Activated CD4-positive, alpha-beta T cell treated with anti-CD3 and anti-CD28 coated beads, Interleukin-2, amount 10 ng/mL, durations not matched to agents 7 days and 5 days (primary cell): ENCODE measurements around the gene DLEC1. TPM values are rescaled to one million over a fixed set of nuclear protein-coding genes. Genes with fewer than 3 reads are reported as not detected.
A peak's percentile ranks its signal among the peaks of the same experiment; 100 is the strongest.
"Not testable (repeated sequence)": the region's sequence is repeated elsewhere in the genome, so short reads cannot be mapped to it uniquely, and the experiment has no call there.

Source experiments
- CTCF ChIA-PET: fragments of 350-600 bp; sonication (Branson Sonifier 250); formaldehyde crosslinking; loops from one replicate; lab custom pipeline; 2021; ENCODE audit warnings: antibody characterized with exemption; lab: Charles Lee
- POLR2A ChIA-PET: fragments of 350-600 bp; sonication (Branson Sonifier 250); formaldehyde crosslinking; loops from one replicate; lab custom pipeline; 2021; ENCODE audit warnings: antibody characterized with exemption; lab: Charles Lee
- DNase-seq: peaks from one replicate; pipeline ENCODE4 v3.0.0-alpha.2; 2020
- H3K27ac Mint-ChIP-seq: one replicate; pipeline ENCODE4 v1.8.0; 2021; ENCODE audit warnings: mild to moderate bottlenecking, moderate library complexity, mixed read lengths
- H3K27me3 Mint-ChIP-seq: one replicate; pipeline ENCODE4 v1.8.0; 2021; ENCODE audit warnings: mixed read lengths
- H3K36me3 Mint-ChIP-seq: one replicate; pipeline ENCODE4 v1.8.0; 2021; ENCODE audit warnings: low read depth, mixed read lengths
- H3K4me1 Mint-ChIP-seq: one replicate; pipeline ENCODE4 v1.8.0; 2021; ENCODE audit warnings: mixed read lengths
- H3K4me3 Mint-ChIP-seq: one replicate; pipeline ENCODE4 v1.8.0; 2021; ENCODE audit warnings: mild to moderate bottlenecking, moderate library complexity, mixed read lengths
- H3K9me3 Mint-ChIP-seq: one replicate; pipeline ENCODE4 v1.8.0; 2021; ENCODE audit warnings: mixed read lengths
- total RNA-seq, 2 experiments: library from RNA; stranded (reverse); gene quantifications; one replicate each; pipeline ENCODE4 v1.2.3, GENCODE V29; 2021

The DLEC1 gene
- total RNA-seq, 2 experiments from 2014 or later: 1.4 to 2.3 TPM

DNA sequence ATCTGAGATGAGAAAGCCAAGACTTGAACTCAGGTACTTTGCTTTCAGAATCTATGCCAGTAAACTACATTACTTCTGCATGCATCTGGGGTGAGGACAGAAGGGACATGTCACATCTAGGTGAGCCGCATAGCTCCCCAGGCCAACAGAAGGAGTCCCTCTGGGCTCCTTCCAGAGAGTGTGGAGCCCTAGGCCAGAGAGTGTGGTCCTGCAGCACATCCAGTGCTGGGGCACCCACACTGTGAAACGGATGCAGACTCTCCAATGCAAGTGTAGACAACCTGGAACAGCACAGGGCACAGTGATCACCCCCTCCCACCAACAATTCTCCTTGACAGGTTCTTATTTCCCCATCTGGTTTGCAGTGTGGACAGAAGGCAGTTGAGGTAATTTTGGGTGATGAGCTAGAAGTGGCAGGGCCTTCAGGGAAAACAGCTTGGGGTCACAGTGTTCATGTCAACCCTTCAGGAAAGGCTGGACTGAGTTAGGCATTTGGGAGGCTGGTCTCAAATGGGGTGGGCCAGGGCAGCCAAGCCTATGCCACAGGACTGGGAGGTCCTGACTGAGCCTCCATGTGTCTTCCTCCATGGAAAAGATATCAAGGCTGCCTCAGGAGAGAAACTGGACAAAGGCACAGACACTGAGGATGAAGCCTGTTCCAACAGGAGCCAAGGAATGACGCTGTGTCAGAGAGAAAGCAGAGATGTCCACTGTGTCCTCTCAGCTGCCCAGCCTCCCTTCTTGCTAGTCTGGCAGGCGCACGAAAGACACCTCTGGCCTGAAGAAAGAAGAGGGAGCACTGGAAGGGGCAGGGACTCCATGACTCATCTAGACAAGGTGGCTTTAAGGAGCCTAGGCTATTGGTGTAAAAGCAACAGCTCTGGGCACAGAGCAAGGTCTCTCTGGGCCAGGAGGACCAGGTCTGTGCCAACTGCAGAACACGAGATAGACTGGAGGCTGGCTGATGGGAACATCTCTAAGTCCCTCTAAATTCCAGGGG lies 11.2 kb upstream of the DLEC1 start:
- POLR2A ChIA-PET: no interaction called here
- H3K4me3 Mint-ChIP-seq: peak overlapping the region; percentile 44

DNA sequence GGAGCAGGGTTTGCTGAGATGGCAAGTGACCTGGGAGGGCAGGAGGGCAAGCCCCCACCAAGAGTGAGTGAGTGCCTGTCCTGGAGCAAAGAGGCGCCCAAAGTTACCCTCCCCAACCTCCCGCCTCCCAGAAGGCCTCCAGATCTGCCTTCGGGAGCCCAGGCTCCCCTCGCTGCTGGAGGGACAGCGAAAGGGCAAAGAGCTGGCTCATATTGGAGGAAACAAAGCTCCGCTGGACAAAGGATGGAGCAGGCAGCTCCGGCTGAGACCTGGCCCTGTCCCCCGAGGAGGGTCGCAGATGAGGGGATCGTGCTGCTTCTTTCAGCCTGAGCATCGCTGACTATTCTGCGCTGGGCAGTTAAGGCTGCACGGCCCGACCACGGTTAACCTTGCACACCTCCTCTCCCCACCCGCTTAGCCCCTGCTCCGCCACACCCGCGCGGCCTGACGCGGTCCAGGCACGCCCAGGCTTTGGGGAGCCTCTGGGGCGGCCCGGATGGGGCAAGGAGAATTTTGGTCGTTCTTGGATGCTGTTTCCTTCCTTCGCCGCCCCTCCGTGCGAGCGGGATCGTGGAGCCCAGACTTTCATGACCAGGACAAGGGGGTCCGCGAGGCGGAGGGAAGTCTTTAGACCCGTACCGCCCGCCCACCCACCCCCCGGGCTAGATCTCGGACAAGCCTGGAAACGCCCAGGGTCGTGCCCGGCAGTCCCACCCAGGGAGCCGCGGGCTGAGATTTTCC lies 10.2 kb upstream of the DLEC1 start:
- Mint-ChIP-seq H3K9me3 (no peaks in the 10 kb centered on the region), H3K27ac (peak overlapping the region; percentile 58), H3K4me1 (peaks cover 35% of the 10 kb centered on the region), H3K4me3 (peak overlapping the region; percentile 44), H3K36me3 (peaks cover 5% of the 10 kb centered on the region), H3K27me3 (peaks cover 27% of the 10 kb centered on the region)
- POLR2A ChIA-PET: interaction anchor here (0.7 kb wide), 1 partner anchor 39 kb away, joined by 3 read pairs; no protein-coding TSS in a partner anchor
- CTCF ChIA-PET: interaction anchor here (0.5 kb wide), 1 partner anchor 20 kb away, joined by 3 read pairs; no protein-coding TSS in a partner anchor
- no peak for DNase-seq

More for the DNA sequence above, 11.2 kb upstream of the DLEC1 start:
- no peaks in the 10 kb centered on the region for H3K9me3 Mint-ChIP-seq
- DNase-seq: no peak
- peaks cover 42% of the 10 kb centered on the region for H3K4me1 Mint-ChIP-seq
- H3K27me3 Mint-ChIP-seq: peaks cover 27% of the 10 kb centered on the region
- peak overlapping the region; percentile 58 for H3K27ac Mint-ChIP-seq
- CTCF ChIA-PET: interaction anchor here (0.5 to 0.7 kb wide), 2 partner anchors 21 kb away, joined by 3 read pairs; no protein-coding TSS in a partner anchor
- H3K36me3 Mint-ChIP-seq: peaks cover 5% of the 10 kb centered on the region

DNA sequence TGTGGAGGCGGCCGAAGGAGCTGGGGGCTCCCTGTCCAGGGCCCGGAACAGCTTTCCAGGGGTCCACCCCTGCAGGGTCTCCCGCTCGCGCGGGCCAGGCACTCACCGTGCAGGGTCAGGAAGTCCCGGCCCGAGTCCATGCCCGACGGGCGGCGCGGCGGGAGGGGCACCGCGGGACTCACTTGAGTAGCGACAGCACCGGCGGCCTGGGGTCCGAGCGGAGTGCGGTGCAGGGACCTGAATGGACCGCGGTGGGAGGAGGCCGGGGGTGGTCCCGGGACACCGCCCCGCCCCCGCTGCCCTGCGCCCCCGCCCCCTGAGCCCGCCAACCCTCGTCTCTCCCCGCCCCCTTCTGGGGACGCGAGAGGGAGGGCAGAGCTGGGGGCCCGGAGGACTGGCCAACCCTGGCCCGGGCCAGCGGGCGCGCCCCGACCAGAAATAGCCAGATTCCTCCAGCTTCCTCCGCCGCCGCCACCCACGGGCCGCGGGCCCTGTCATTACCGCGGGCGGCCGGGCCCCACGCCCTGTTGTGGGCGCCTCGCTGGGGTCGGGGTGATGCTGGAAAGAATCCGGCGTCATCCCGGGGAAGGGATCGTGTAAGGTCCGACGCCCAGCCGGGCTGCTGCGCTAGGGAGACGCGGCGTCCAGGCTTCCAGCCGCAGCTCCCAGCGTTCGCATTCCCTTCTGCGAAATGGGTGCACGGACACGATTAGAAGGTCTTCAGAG lies 9.4 kb upstream of the DLEC1 start, which contains the start of gene PLCD1:
Gene PLCD1 (minus strand): TSS at position 243 of the 726 bp plus-strand sequence. CDS start 103 bp downstream, at position 140.
- Mint-ChIP-seq H3K27me3 (peaks cover 27% of the 10 kb centered on the region), H3K9me3 (no peaks in the 10 kb centered on the region), H3K4me1 (peaks cover 33% of the 10 kb centered on the region), H3K36me3 (peaks cover 5% of the 10 kb centered on the region), H3K27ac (peak within 1 kb of the TSS; percentile 58), H3K4me3 (peak within 1 kb of the TSS; percentile 44)
- CTCF ChIA-PET: interaction anchor here (1.2 to 2.5 kb wide), 3 partner anchors 10 to 11 kb away, joined by 3 to 7 read pairs (median 6); partner anchors contain the start of gene DLEC1
- peak; percentile 34 for DNase-seq
- POLR2A ChIA-PET: no interaction called here

DNA sequence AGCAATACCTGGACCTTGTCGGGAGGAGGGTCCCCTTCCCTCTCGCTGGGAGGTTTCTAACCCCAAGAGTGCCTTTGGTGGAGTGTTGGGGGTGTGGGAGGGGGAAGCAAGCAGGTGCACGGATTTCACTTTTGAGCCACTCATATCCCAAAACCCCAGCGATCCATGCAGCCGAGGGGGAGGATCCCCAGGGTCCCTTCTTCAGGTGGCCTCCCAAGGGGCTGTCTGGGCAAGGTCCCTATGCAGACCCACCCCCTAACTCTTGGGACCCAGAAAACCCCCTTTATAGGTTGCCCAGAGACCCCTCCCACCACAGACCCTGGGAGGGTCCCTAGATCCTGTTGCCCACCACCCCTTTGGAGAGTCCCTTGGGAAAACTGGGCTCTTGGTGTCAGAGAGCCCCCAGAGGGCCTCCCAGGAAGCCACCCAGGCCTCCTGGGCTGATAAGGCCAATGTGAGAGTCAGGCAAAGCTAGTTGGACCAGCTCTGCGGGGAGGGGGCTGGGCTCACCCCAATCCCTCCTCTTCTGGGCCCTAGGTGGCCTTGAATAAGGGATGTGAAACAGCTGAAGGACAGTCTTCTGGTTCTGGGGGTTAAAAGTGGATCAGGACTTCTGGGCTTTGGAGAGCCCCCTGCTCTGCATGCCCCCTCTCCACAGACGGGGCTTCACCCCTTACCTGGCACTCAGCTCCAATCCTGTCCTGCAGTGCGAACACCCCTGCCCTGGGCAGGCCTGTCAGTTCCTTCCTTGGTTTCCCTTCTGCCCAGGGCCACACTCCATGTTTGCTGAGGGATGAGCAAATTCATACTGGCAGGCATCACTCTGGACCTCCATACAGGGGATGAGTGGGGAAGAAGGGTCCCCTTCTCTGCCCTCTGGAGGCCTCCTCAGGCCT lies 8.6 kb upstream of the DLEC1 start:
- no peak overlapping the region for H3K27ac Mint-ChIP-seq
- ChIA-PET CTCF (interaction anchor here (0.8 to 2.5 kb wide), 4 partner anchors 9 to 20 kb away, joined by 3 to 7 read pairs (median 4); partner anchors contain the start of gene DLEC1), POLR2A (no interaction called here)
- DNase-seq: no peak
- peak overlapping the region; percentile 7 for H3K4me3 Mint-ChIP-seq
- H3K27me3 Mint-ChIP-seq: peaks cover 27% of the 10 kb centered on the region
- peaks cover 5% of the 10 kb centered on the region for H3K36me3 Mint-ChIP-seq
- peaks cover 29% of the 10 kb centered on the region for H3K4me1 Mint-ChIP-seq
- no peaks in the 10 kb centered on the region for H3K9me3 Mint-ChIP-seq

DNA sequence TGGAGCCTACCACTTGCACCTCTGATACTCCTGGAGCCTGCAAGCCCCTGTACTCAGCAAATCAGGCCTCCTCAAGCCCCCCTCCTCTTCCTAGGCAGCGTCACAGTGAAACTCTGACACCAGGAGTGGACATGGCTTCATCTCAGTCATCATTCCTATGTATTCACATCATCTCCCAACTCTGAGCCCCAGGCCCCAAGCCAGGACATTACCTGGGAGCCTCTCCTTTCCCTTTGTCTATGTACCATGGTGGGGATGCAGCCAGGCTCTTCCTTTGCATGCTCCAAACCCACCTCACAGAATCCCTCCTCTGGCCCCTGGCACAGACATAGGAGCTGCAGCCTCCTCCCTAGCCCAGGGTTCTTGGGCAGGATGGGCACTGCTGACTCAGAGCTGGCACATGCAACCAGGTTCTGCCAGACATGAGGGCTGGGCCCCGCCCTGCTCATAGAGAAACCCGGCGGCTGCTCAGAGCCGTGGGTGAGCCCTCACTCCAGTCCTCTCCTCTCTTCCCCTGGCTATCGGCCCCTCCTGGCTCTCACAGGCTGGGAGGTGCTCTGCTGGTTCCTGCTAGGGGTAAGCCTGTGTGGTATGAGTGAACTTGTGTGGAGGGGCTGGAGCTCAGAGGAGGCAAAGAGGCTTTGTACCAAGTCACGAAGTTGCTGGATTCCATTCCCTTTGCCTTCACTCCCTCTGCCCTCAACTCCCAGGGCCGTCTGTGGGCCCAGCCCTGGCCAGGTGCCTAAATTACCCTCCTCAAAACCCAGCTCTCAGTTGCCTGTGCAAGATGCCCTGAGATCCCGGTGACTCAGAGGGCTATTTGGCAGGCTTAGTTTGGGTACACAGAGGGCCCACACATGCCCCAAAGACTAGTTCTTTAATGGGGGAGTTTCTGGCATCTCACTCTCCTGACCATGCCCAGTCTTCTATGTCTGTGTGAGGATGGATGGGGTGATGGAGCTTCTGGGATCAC lies 7.7 kb upstream of the DLEC1 start:
- Mint-ChIP-seq H3K4me3 (no peak overlapping the region), H3K27me3 (peaks cover 27% of the 10 kb centered on the region), H3K36me3 (peaks cover 2% of the 10 kb centered on the region), H3K4me1 (peaks cover 24% of the 10 kb centered on the region), H3K9me3 (no peaks in the 10 kb centered on the region), H3K27ac (peak overlapping the region; percentile 75)
- ChIA-PET POLR2A (no interaction called here), CTCF (interaction anchor here (0.8 to 2.5 kb wide), 7 partner anchors 8 to 75 kb away, joined by 3 to 7 read pairs (median 4); partner anchors contain the start of gene DLEC1)
- no peak for DNase-seq

DNA sequence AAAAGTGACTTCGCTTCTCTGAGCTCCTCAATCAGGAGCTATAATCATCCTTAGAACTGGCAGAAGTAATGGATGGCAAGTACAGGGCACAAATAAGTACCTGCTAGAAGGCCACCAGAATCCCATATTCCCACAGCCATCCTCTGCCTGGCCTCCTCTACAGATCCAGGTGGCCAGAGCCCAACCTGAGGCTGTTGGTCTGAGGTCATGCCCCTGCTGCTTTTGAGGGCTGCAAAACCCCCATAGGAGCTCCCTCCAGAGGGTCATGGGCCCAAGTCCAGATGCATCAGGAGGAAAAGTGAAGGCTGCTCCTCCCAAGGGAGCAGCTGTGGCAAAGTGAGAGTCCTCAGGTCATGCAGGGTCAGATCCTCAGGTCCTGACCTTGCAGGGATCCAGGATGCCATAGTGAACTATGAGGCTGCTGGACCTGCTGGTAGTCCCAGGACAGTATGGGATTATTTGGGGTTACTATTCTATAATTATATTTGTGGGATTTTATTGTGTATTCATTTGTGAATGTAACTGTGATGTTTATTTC lies 6.6 kb upstream of the DLEC1 start:
- DNase-seq: no peak
- ChIA-PET CTCF (interaction anchor here (0.8 to 2.5 kb wide), 5 partner anchors 9 to 74 kb away, joined by 3 to 7 read pairs (median 4); no protein-coding TSS in a partner anchor), POLR2A (no interaction called here)
- Mint-ChIP-seq H3K9me3 (no peaks in the 10 kb centered on the region), H3K36me3 (peaks cover 2% of the 10 kb centered on the region), H3K27me3 (peaks cover 25% of the 10 kb centered on the region), H3K4me3 (no peak overlapping the region), H3K27ac (no peak overlapping the region), H3K4me1 (peaks cover 31% of the 10 kb centered on the region)

DNA sequence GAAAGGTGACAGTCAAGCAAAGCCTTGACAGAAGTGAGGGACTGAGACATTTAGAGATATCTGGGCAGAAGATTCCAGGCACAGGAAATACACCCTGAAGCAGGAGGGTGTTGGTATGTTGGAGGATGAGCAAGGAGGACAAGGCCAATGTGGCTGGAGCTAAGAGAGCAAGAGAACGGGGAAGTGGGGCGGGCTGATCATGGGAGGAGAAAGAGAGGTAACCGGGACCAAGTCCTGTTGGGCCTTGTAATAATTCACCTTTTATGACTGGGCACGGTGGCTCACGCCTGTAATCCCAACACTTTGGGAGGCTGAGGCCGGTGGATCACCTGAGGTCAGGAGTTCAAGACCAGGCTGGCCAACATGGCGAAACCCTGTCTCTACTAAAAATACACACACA lies 5.4 kb upstream of the DLEC1 start:
- DNase-seq, H3K9me3 Mint-ChIP-seq, H3K4me3 Mint-ChIP-seq, H3K27ac Mint-ChIP-seq, POLR2A ChIA-PET: not testable (repeated sequence)
- Mint-ChIP-seq H3K4me1 (peaks cover 40% of the 10 kb centered on the region), H3K36me3 (peaks cover 12% of the 10 kb centered on the region), H3K27me3 (peaks cover 13% of the 10 kb centered on the region)
- CTCF ChIA-PET: interaction anchor here (0.6 kb wide), 1 partner anchor 640 kb away, joined by 3 read pairs; no protein-coding TSS in a partner anchor

DNA sequence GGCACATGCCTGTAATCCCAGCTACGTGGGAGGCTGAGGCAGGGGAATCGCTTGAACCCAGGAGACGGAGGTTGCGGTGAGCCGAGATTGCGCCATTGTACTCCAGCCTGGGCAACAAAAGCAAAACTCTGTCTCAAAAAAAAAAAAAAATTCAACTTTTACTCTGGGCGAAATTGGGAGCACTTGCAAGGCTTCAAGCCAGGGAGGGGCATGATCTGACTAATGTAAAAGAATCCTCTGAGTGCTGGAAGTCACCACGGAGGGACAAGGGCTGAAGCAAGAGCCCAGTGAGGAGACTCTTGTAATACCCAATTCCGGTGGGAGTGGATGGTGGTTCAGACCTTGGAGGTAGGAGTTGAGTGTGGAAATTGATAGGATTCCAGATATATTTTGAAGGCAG lies 4.7 kb upstream of the DLEC1 start:
- Mint-ChIP-seq H3K4me1 (peaks cover 46% of the 10 kb centered on the region), H3K9me3 (peaks cover 11% of the 10 kb centered on the region), H3K27me3 (peaks cover 12% of the 10 kb centered on the region), H3K36me3 (peaks cover 14% of the 10 kb centered on the region)
- DNase-seq, POLR2A ChIA-PET, H3K4me3 Mint-ChIP-seq, H3K27ac Mint-ChIP-seq: not testable (repeated sequence)
- CTCF ChIA-PET: interaction anchor here (0.6 to 0.8 kb wide), 2 partner anchors 11 to 641 kb away, joined by 3 read pairs; no protein-coding TSS in a partner anchor

DNA sequence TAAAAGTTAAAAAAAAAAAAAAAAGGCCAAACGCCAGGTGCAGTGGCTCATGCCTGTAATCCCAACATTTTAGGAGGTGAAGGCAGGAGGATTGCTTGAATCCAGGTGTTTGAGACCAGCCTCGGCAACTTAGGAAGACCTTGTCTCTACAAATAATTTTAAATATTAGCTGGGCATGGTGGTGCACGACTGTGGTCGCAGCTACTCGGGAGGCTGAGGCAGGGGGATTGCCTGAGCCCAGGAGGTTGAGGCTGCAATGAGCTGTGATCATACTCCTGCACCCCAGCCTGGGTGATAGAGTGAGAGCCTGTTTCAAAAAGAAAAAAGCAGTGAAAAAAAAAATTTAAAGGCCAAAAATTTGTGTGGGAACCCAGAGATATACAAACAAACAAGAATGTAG lies 2.7 kb upstream of the DLEC1 start:
- H3K9me3 Mint-ChIP-seq: peaks cover 11% of the 10 kb centered on the region
- H3K36me3 Mint-ChIP-seq: peaks cover 14% of the 10 kb centered on the region
- DNase-seq: no peak
- ChIA-PET CTCF (interaction anchor here (0.7 to 1.6 kb wide), 2 partner anchors 39 to 609 kb away, joined by 4 read pairs; no protein-coding TSS in a partner anchor), POLR2A (no interaction called here)
- peaks cover 52% of the 10 kb centered on the region for H3K4me1 Mint-ChIP-seq
- no peak overlapping the region for H3K4me3 Mint-ChIP-seq
- H3K27ac Mint-ChIP-seq: no peak overlapping the region
- H3K27me3 Mint-ChIP-seq: peaks cover 2% of the 10 kb centered on the region

DNA sequence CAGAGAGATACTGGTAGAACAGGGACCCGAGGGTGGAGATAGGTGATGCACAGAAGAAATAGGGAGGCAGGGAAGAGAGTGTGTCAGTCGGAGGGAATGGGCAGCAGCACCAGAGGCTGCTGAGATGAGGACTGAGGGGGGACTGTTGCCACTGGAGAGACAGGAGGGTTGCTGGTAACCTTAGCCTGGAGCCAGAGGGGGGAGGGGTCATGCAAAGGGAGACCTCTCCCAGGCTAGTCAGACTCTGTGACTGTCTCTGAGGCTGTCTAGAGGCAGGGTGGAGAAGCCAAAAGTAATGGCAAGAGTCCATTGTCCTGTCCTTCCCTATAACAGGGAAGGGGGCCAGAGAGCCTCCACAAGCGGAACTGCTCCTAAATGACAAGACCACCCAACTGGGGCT lies 2.1 kb upstream of the DLEC1 start:
- Mint-ChIP-seq H3K9me3 (peaks cover 11% of the 10 kb centered on the region), H3K36me3 (peaks cover 14% of the 10 kb centered on the region), H3K27me3 (no peaks in the 10 kb centered on the region), H3K4me1 (peaks cover 46% of the 10 kb centered on the region), H3K27ac (peak overlapping the region; percentile 95), H3K4me3 (no peak overlapping the region)
- POLR2A ChIA-PET: no interaction called here
- DNase-seq: no peak
- CTCF ChIA-PET: interaction anchor here (0.7 kb wide), 1 partner anchor 610 kb away, joined by 4 read pairs; no protein-coding TSS in a partner anchor
